ENCODE measurements around the gene ZBTB16.

Gene ZBTB16

GRCh38 chr11:114282488-114282887 lies 223.0 kb downstream of the ZBTB16 start:
- no peak for TF ChIP-seq CTCF (conservative IDR thresholded peaks at IDR 0.05; ENCODE audit: control insufficient read depth, insufficient read depth, low read depth, low read length)
- H3K4me3 ChIP-seq (ENCODE audit: control insufficient read depth, low read depth, low read length), result no peak overlapping the region
- no peak for DNase-seq (ENCODE audit: low read depth)

GRCh38 chr11:114283422-114283821 lies 223.9 kb downstream of the ZBTB16 start:
- TF ChIP-seq CTCF (conservative IDR thresholded peaks at IDR 0.05; ENCODE audit: control insufficient read depth, insufficient read depth, low read depth, low read length), result no peak
- no peak overlapping the region for H3K4me3 ChIP-seq (ENCODE audit: control insufficient read depth, low read depth, low read length)
- DNase-seq (ENCODE audit: low read depth), result no peak

- H3K4me3 ChIP-seq (ENCODE audit: control insufficient read depth, low read depth, low read length), result no peak overlapping the region
- TF ChIP-seq CTCF (conservative IDR thresholded peaks at IDR 0.05; ENCODE audit: control insufficient read depth, insufficient read depth, low read depth, low read length), result no peak
- DNase-seq (ENCODE audit: low read depth), result no peak
These were observed 224.5 kb downstream of the ZBTB16 start for GRCh38 chr11:114284021-114284420.

- no peak overlapping the region for H3K4me3 ChIP-seq (ENCODE audit: control insufficient read depth, low read depth, low read length)
- TF ChIP-seq CTCF (conservative IDR thresholded peaks at IDR 0.05; ENCODE audit: control insufficient read depth, insufficient read depth, low read depth, low read length), result no peak
- no peak for DNase-seq (ENCODE audit: low read depth)
These were observed 225.4 kb downstream of the ZBTB16 start for GRCh38 chr11:114284914-114285313.

- TF ChIP-seq CTCF (conservative IDR thresholded peaks at IDR 0.05; ENCODE audit: control insufficient read depth, insufficient read depth, low read depth, low read length), result no peak
- H3K4me3 ChIP-seq (ENCODE audit: control insufficient read depth, low read depth, low read length), result no peak overlapping the region
- DNase-seq (ENCODE audit: low read depth), result peak; percentile 64
These were observed 226.1 kb downstream of the ZBTB16 start for GRCh38 chr11:114285599-114285998.

- TF ChIP-seq CTCF (conservative IDR thresholded peaks at IDR 0.05; ENCODE audit: control insufficient read depth, insufficient read depth, low read depth, low read length), result no peak
- no peak for DNase-seq (ENCODE audit: low read depth)
- no peak overlapping the region for H3K4me3 ChIP-seq (ENCODE audit: control insufficient read depth, low read depth, low read length)
These were observed 226.7 kb downstream of the ZBTB16 start for GRCh38 chr11:114286229-114286628.

- DNase-seq (ENCODE audit: low read depth), result no peak
- TF ChIP-seq CTCF (conservative IDR thresholded peaks at IDR 0.05; ENCODE audit: control insufficient read depth, insufficient read depth, low read depth, low read length), result no peak
- no peak overlapping the region for H3K4me3 ChIP-seq (ENCODE audit: control insufficient read depth, low read depth, low read length)
These were observed 227.6 kb downstream of the ZBTB16 start for GRCh38 chr11:114287154-114287553.
